ENCODE measurements around the gene TAPT1. TPM values are rescaled to one million over a fixed set of nuclear protein-coding genes. Genes with fewer than 3 reads are reported as not detected.

TAPT1 gene
- total RNA-seq, 1 donor from 2014 or later: 32.9 TPM

DNA sequence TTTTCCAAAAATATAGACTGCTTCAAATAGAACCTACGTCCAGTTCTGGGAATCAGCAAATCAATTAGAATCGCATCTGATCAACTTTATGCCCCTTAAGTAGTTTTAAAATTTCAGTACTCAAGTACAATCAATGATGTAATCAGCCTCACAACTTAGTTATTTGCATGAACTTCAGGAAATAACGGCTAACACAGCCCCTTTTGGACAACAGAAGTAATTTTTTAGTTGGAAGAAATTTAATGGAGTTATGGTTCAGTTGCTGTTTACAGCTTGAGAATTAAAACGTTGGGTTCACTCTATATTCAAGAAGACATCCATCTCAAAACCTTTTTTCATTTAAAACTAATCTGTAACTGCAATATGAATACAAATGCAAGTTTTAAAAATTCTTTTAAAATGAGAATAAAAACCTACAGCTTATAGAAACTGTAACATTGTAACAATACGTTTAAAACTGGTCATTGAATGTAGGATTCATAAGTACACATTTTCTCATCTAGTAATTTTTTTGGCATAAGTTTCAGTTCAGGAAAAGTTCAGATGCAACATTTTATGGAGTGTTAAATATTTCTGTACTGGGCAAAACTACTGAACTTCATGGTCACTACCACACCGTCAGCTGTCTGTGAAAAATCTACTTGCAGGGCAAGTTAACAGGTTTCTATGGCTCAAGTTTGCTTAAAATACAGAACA, 956 bp downstream of the TAPT1 start:
- H3K4me1 Mint-ChIP-seq (ENCODE audit: low read depth): peaks cover 41% of the 10 kb centered on the region
- peak overlapping the region; percentile 81 for H3K4me3 Mint-ChIP-seq (ENCODE audit: low read depth)
- no peak for DNase-seq (ENCODE audit: low spot score)

DNA sequence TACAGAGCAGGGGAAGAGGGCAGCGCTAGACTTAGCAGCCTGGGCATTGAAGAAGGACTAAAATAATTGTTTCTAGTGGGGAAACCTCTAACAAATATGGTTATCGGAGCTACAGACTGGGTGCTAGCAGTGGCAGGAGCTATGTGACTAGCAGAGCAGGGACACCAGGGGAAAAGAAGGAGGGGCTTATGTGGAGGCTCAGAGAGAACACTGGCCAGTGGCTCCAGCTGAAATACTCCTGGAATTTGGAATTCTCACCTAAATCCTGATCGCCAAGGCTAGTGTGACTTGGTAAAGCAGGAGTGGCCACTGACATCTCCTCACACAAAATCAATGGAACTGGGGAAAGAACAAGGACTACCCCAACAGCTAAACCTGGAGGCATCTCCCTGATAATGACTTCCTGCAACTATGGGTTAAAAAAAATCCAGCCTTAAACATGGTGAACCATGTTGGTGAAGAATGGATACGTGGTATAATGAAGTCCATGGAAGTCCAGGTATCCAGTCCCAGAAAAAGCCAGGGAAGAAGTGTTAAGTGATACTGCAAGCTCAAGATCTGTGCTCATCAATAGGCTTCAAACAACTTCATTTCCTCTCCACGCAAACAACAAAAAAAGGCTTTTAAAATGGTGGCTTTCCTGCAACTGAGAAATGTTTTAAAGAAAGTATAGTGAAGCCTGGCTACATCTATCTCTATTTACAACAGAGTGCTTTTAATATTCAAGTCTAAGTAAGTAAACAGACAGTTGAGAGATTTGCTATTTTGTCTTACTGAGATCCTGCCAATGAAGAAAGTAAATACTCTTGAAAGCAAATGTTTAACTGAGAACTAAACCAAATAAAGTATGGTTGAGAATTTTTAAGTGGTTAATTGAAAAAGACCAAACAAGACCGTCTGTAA, 1.8 kb downstream of the TAPT1 start:
- Mint-ChIP-seq H3K4me1 (ENCODE audit: low read depth) (peaks cover 40% of the 10 kb centered on the region), H3K4me3 (ENCODE audit: low read depth) (peak overlapping the region; percentile 81), H3K27me3 (ENCODE audit: low read depth) (no peaks in the 10 kb centered on the region), H3K27ac (peak overlapping the region; percentile 83), H3K36me3 (ENCODE audit: low read depth) (peaks cover 33% of the 10 kb centered on the region), H3K9me3 (no peaks in the 10 kb centered on the region)
- no peak for DNase-seq (ENCODE audit: low spot score)
- intact Hi-C loops (cut with micrococcal nuclease): loop anchor here (1.0 to 10.0 kb wide), 7 partner anchors 8 to 1590 kb away; partner anchors contain the start of genes CPEB2, DCAF16, FBXL5 and NCAPG

More for the DNA sequence above, 956 bp downstream of the TAPT1 start:
- intact Hi-C loops (cut with micrococcal nuclease): loop anchor here (1.0 to 10.0 kb wide), 7 partner anchors 9 to 1589 kb away; partner anchors contain the start of genes CPEB2, DCAF16, FBXL5 and NCAPG
- Mint-ChIP-seq H3K27ac (peak overlapping the region; percentile 83), H3K27me3 (ENCODE audit: low read depth) (no peaks in the 10 kb centered on the region), H3K9me3 (no peaks in the 10 kb centered on the region), H3K36me3 (ENCODE audit: low read depth) (peaks cover 33% of the 10 kb centered on the region)

DNA sequence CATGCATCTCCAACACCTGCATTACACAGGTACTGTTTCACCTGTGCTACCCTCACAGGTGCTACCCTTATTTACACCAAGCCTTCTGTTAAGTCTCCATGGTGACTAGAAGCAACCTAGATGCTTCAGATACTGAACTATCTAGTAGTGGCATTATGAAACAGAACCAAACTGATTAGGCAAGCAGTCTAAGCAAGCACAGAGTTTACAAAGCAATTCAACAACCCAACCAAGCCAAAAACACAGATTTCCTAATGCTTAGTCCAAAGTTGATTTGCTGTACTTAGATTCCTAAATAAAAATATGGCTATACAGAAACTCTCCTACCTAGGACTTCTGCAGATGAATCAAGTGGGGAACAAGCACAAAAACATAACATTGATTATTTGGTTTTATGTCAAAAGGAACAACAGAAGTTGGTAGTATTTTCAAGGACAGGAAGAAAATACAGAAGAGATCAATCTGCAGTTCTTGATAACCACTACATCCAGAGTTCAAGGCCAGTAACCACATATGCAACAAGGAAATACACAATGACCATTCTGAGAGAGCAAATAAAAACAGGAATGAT, 3.2 kb downstream of the TAPT1 start:
- Mint-ChIP-seq H3K4me1 (ENCODE audit: low read depth) (peaks cover 42% of the 10 kb centered on the region), H3K27me3 (ENCODE audit: low read depth) (no peaks in the 10 kb centered on the region), H3K27ac (no peak overlapping the region), H3K36me3 (ENCODE audit: low read depth) (peaks cover 33% of the 10 kb centered on the region), H3K4me3 (ENCODE audit: low read depth) (peak overlapping the region; percentile 81), H3K9me3 (no peaks in the 10 kb centered on the region)
- intact Hi-C loops (cut with micrococcal nuclease): loop anchor here (10.0 kb wide), 4 partner anchors 468 to 1592 kb away; partner anchors contain the start of genes CPEB2, DCAF16, FBXL5 and NCAPG
- no peak for DNase-seq (ENCODE audit: low spot score)

DNA sequence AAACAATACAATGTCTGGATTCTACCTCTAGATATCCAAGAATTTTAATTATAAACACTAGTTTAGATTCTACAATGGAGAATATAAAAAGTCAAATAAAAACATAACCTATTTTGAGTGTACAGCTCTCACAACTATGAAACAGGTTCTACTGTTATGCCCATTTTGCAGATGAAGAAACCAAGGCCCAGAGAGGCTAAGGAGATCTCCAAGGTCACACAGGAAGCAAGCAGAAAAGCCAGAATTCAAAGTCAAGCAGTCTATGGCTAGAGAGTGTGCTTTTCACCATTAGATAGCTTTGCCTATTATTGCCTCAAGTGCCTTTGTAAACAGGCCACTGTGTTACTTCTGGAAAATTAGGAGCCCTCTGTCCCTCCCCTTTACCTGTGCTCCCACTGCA, 7.3 kb downstream of the TAPT1 start:
- peaks cover 54% of the 10 kb centered on the region for H3K4me1 Mint-ChIP-seq (ENCODE audit: low read depth)
- peaks cover 51% of the 10 kb centered on the region for H3K36me3 Mint-ChIP-seq (ENCODE audit: low read depth)
- H3K9me3 Mint-ChIP-seq: no peaks in the 10 kb centered on the region

DNA sequence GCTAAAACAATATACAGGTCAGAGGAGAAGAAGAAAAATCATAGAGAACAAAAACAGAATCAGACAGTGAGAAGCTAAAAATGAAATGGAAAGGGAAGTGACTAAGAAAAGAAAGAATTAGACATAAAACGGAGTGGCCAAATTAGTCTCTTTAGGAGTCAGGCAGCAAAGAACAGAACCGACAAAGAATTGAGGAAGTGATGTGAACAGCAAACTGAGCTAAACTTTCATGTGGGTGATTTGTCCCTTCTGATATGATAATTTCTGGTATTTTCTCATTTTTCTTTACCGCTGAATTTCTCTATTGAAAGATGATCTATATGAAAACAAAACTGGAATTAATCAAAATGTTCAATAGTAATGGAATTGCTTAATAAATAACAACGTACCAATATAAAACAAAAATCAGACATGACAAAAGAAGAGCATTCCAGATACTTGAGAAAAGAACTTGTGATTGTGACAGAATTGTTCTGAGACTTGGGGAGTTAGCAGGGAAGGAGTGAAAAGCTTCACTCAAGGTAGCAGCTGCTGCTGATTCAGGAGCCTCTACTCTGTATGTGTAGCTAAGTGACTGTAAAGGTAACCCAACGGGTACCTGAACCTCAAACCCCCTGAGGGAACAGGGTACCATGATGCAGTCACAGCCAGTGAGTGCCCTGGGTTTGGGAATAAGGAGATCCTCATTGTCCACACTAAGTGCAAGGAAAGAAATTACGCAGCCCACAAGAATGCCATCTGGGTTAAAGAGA, 8.8 kb downstream of the TAPT1 start:
- no peak for DNase-seq (ENCODE audit: low spot score)
- Mint-ChIP-seq H3K4me3 (ENCODE audit: low read depth) (peak overlapping the region; percentile 40), H3K4me1 (ENCODE audit: low read depth) (peaks cover 53% of the 10 kb centered on the region), H3K27ac (peak overlapping the region; percentile 41), H3K36me3 (ENCODE audit: low read depth) (peaks cover 46% of the 10 kb centered on the region), H3K27me3 (ENCODE audit: low read depth) (no peaks in the 10 kb centered on the region), H3K9me3 (no peaks in the 10 kb centered on the region)
- intact Hi-C loops (cut with micrococcal nuclease): no loop called here

More for the DNA sequence above, 7.3 kb downstream of the TAPT1 start:
- Mint-ChIP-seq H3K27ac (no peak overlapping the region), H3K4me3 (ENCODE audit: low read depth) (no peak overlapping the region), H3K27me3 (ENCODE audit: low read depth) (no peaks in the 10 kb centered on the region)
- DNase-seq (ENCODE audit: low spot score): no peak
- intact Hi-C loops (cut with micrococcal nuclease): no loop called here

DNA sequence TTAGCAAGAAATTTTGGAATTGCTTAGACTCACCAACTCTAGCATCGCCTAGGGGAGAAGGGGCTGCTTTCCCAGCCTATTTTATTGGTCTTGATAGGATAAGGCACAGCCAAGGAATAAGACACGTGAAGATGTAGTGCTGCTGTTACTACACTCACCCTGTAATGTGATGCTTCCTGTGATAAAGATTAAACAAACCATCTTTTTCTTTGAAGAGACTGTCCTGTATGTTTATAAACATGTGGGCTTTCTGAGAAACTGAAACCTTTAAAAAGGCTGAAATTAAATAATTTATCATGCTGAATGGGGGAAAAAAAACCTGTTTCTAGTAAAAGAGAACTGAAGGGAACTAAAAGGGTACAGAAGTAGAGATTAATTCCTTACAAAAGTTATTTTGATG, 13.2 kb downstream of the TAPT1 start:
- Mint-ChIP-seq H3K9me3 (no peaks in the 10 kb centered on the region), H3K27ac (no peak overlapping the region), H3K36me3 (ENCODE audit: low read depth) (peaks cover 62% of the 10 kb centered on the region), H3K27me3 (ENCODE audit: low read depth) (no peaks in the 10 kb centered on the region), H3K4me1 (ENCODE audit: low read depth) (peaks cover 50% of the 10 kb centered on the region), H3K4me3 (ENCODE audit: low read depth) (no peak overlapping the region)
- no peak for DNase-seq (ENCODE audit: low spot score)
- intact Hi-C loops (cut with micrococcal nuclease): no loop called here

DNA sequence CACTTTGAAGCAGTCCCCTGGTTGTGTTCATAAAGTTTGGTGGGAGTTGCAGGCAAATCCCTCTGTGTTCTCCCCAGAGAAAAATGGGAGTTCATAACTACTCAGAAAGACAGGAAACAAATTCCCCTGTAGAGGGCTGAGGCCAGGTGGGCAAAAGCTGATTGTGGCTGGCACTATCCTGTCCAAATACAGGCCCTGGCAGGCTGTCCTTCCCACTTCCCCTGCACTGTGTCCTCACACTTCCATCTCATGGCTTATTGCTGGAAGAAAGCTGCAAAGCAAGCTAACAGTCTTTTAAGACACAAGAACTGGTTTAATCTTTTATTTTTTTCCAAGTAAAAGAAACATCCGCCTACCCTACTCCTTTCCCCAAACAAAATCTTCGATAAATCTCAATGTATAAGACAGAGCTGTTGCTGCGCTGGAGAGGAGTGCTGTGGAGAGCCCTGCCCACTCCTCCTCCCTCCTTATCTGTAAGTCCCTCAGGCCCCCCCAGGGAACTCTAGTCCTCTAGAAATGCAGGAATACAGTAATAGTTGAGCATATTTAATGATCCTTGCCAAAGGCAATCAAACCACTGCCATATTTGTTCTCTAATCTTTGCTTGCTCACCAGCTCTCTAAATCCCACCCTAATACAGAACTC, 14.0 kb downstream of the TAPT1 start:
- Mint-ChIP-seq H3K9me3 (no peaks in the 10 kb centered on the region), H3K36me3 (ENCODE audit: low read depth) (peaks cover 57% of the 10 kb centered on the region), H3K4me3 (ENCODE audit: low read depth) (no peak overlapping the region), H3K27me3 (ENCODE audit: low read depth) (no peaks in the 10 kb centered on the region), H3K27ac (no peak overlapping the region), H3K4me1 (ENCODE audit: low read depth) (peaks cover 48% of the 10 kb centered on the region)
- no peak for DNase-seq (ENCODE audit: low spot score)
- intact Hi-C loops (cut with micrococcal nuclease): no loop called here

DNA sequence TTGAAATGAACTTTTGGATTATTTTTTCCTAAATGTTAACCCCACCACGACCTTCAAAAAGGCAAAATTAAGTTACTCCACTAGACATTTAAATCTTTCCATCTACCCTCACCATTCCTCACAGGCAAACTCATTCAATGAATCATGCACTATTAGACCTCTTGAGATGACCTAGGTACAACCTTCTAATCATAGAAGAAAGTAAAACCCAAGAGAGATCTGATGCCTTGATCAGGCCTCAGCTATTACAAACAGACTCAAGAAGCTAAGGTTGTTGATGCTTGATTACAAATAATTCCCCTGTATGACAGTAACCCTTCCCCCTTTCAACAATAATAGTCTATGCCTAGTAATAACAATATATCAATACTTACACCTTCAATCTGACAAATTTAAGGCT, 18.9 kb downstream of the TAPT1 start:
- H3K27ac Mint-ChIP-seq: peak overlapping the region; percentile 1
- H3K27me3 Mint-ChIP-seq (ENCODE audit: low read depth): no peaks in the 10 kb centered on the region
- H3K36me3 Mint-ChIP-seq (ENCODE audit: low read depth): peaks cover 34% of the 10 kb centered on the region
- H3K4me3 Mint-ChIP-seq (ENCODE audit: low read depth): peak overlapping the region; percentile 0
- peaks cover 37% of the 10 kb centered on the region for H3K4me1 Mint-ChIP-seq (ENCODE audit: low read depth)
- no peaks in the 10 kb centered on the region for H3K9me3 Mint-ChIP-seq
- DNase-seq (ENCODE audit: low spot score): no peak
- intact Hi-C loops (cut with micrococcal nuclease): no loop called here

DNA sequence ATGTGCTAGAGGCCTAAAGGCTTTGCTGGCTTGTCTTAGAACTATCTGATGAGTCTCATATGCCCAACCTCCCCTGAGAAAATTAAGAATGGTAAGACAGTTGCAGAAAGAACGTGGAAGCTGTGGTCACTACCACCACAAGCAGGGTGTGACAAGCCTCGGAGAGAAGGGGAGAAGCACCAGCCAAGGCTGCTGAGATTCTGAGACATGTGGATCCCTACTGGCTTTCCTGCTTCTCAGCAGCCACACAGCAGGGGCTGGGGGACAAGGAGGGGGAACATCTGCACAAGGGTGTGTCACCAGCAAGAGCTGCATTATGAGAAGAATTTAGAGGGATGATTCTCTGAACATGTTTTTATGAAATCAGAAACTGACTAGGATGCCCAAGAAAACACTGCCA, 19.4 kb downstream of the TAPT1 start:
- H3K4me3 Mint-ChIP-seq (ENCODE audit: low read depth): no peak overlapping the region
- H3K36me3 Mint-ChIP-seq (ENCODE audit: low read depth): peaks cover 29% of the 10 kb centered on the region
- DNase-seq (ENCODE audit: low spot score): no peak
- intact Hi-C loops (cut with micrococcal nuclease): no loop called here
- no peaks in the 10 kb centered on the region for H3K9me3 Mint-ChIP-seq
- H3K27ac Mint-ChIP-seq: peak overlapping the region; percentile 51
- peaks cover 35% of the 10 kb centered on the region for H3K4me1 Mint-ChIP-seq (ENCODE audit: low read depth)
- H3K27me3 Mint-ChIP-seq (ENCODE audit: low read depth): no peaks in the 10 kb centered on the region

DNA sequence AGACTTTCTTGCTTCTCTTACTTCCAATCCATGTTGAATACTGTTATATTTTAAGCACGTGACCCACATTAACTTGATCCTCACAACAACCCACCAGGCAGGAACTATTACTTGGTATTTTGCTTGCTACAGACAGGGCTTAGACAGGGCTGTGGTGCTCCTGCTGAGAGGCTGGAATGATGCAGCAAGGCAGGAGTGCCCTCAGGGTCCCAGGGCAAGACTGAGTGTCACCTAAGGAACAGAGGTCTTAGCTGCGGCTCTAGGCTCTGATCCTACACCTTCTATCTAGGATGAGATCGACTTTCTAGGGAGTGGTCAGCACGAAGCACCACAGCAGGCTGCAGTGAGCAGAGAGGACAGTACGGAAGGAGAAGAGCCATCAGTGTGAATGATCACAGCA, 20.0 kb downstream of the TAPT1 start:
- peaks cover 30% of the 10 kb centered on the region for H3K36me3 Mint-ChIP-seq (ENCODE audit: low read depth)
- H3K27ac Mint-ChIP-seq: peak overlapping the region; percentile 1
- no peak for DNase-seq (ENCODE audit: low spot score)

DNA sequence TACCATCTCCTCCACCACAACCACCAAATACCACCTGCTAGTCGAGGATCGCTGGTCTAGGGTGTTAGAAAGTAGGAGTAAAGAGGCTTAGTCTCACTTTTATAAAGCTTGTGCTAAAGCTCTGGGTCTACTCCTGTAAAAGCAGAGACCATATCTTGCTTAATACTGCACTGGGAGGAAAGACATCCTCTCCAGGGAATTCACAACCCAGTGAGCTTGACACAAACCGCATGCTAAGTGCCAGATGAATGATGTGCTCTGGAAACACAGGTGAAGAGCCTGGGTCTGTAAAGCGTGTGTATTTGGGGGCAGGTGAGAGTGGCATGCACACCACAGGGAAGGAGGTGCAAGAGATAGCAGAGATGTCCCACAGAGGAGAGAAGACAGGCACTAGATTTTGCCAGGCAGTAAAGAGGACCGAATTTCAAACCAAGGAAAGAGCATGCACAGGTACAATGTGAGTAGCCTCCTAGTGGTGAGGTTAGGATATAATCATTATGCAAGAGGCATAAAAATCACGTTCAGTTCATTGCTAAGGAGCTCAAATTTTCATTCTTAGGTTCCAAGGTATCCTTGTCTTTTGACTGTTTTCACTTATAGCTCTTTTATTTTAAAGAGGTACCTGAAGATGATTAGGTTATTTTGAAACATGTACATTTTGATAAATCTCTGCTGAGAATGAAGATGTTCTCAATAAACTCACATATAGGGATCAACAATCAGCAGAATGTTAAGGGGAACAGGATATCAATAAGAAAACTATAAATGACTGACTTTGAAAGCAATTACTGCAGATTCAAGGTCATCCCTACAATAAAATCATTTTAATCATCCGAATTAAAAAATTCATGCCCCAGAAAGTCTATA, 20.7 kb downstream of the TAPT1 start:
- Mint-ChIP-seq H3K36me3 (ENCODE audit: low read depth) (peaks cover 28% of the 10 kb centered on the region), H3K27me3 (ENCODE audit: low read depth) (no peaks in the 10 kb centered on the region), H3K4me1 (ENCODE audit: low read depth) (peaks cover 34% of the 10 kb centered on the region), H3K9me3 (no peaks in the 10 kb centered on the region), H3K4me3 (ENCODE audit: low read depth) (no peak overlapping the region), H3K27ac (no peak overlapping the region)
- no peak for DNase-seq (ENCODE audit: low spot score)
- intact Hi-C loops (cut with micrococcal nuclease): loop anchor here (2.0 kb wide), 1 partner anchor 53 kb away; no protein-coding TSS in a partner anchor

More for the DNA sequence above, 20.0 kb downstream of the TAPT1 start:
- no peaks in the 10 kb centered on the region for H3K27me3 Mint-ChIP-seq (ENCODE audit: low read depth)
- peaks cover 35% of the 10 kb centered on the region for H3K4me1 Mint-ChIP-seq (ENCODE audit: low read depth)
- no peaks in the 10 kb centered on the region for H3K9me3 Mint-ChIP-seq
- intact Hi-C loops (cut with micrococcal nuclease): no loop called here
- H3K4me3 Mint-ChIP-seq (ENCODE audit: low read depth): no peak overlapping the region

Measured in activated T-helper 2 cell treated with anti-CD3 and anti-CD28 coated beads, Interferon-gamma antibody, Interleukin-2, Interleukin-4, amounts not matched to agents 10 μg/mL and 5 μg/mL and 100 μg/mL, durations not matched to agents 14 hours and 24 hours and 36 hours (primary cell).